H1 (cell line): Measurements from ENCODE around the gene UNC13D. TPM values are rescaled to one million over a fixed set of nuclear protein-coding genes. Genes with fewer than 3 reads are reported as not detected.

ENCODE experiments used
- CTCF ChIA-PET: fragments of 300-600 bp; sonication (Branson Sonifier 250); formaldehyde crosslinking; loops from one replicate; lab custom pipeline; 2021; ENCODE audit not compliant: partially characterized antibody; lab: Charles Lee
- POLR2A ChIA-PET: fragments of 300-600 bp; sonication (Branson Sonifier 250); formaldehyde crosslinking; loops from one replicate; lab custom pipeline; 2021; ENCODE audit warnings: inconsistent platforms; ENCODE audit not compliant: partially characterized antibody; lab: Charles Lee
- DNase-seq, 2 experiments: peaks; one replicate each; pipeline versions ENCODE4 v3.0.0 to v3.0.0-alpha.2; 2010 to 2022; ENCODE audit warnings: low spot score in 2 of 2, low read depth in 1 of 2, mixed read lengths in 1 of 2
- FAIRE-seq: peaks from 2 replicates; lab custom pipeline; 2011; peaks lifted over from hg19 to GRCh38; lab: Jason Lieb, UNC
- H2AFZ ChIP-seq: 2 replicates; pipeline ENCODE4 v1.8.1; 2012; ENCODE audit warnings: low read length, inconsistent platforms
- H2AK5ac ChIP-seq: 2 replicates; pipeline ENCODE4 v1.6.1; 2013; ENCODE audit warnings: low read depth, low read length
- H2BK120ac ChIP-seq: replicated peaks from 2 replicates; pipeline ENCODE3; 2013; ENCODE audit warnings: low read depth, low read length, inconsistent platforms
- H2BK12ac ChIP-seq: 2 replicates; pipeline ENCODE4 v1.6.1; 2013; ENCODE audit warnings: low read depth, low read length
- H2BK15ac ChIP-seq: 2 replicates; pipeline ENCODE4 v1.6.1; 2013; ENCODE audit warnings: low read length
- H2BK20ac ChIP-seq: 2 replicates; pipeline ENCODE4 v1.6.1; 2013; ENCODE audit warnings: low read length
- H2BK5ac ChIP-seq: 2 replicates; pipeline ENCODE4 v1.6.1; 2013; ENCODE audit warnings: low read depth, low read length
- H3K14ac ChIP-seq: 2 replicates; pipeline ENCODE4 v1.6.1; 2013; ENCODE audit warnings: inconsistent platforms; ENCODE audit not compliant: insufficient read length
- H3K18ac ChIP-seq: 2 replicates; pipeline ENCODE4 v1.6.1; 2013; ENCODE audit warnings: low read length; ENCODE audit errors: extremely low read depth
- H3K23ac ChIP-seq: 2 replicates; pipeline ENCODE4 v1.6.1; 2013; ENCODE audit warnings: inconsistent platforms; ENCODE audit not compliant: insufficient read length
- H3K23me2 ChIP-seq: 2 replicates; pipeline ENCODE4 v1.6.1; 2013; ENCODE audit warnings: low read depth, low read length
- H3K27ac ChIP-seq: 2 replicates; pipeline ENCODE4 v1.6.1; 2011; ENCODE audit warnings: low read depth, low read length, inconsistent platforms
- H3K27me3 ChIP-seq, 4 experiments: replicated peaks in 1 of 4; 1 replicate in 1 of 4; 2 replicates in 3 of 4; pipeline versions ENCODE4 v1.6.1 to v1.8.1; 2011 to 2013; ENCODE audit warnings: low read length in 3 of 4, mild to moderate bottlenecking in 3 of 4, inconsistent platforms in 2 of 4, mixed read lengths in 2 of 4, moderate library complexity in 1 of 4; ENCODE audit not compliant: control insufficient read depth in 3 of 4, insufficient read depth in 3 of 4; ENCODE audit errors: extremely low read depth in 1 of 4
- H3K36me3 ChIP-seq, 4 experiments: 2 replicates each; pipeline versions ENCODE4 v1.6.1 to v1.8.1; 2011 to 2013; ENCODE audit warnings: mild to moderate bottlenecking in 4 of 4, low read length in 3 of 4, moderate library complexity in 2 of 4, control low read depth in 1 of 4, inconsistent platforms in 1 of 4; ENCODE audit not compliant: insufficient read depth in 4 of 4, control insufficient read depth in 2 of 4
- H3K4ac ChIP-seq: replicated peaks from 2 replicates; pipeline ENCODE3; 2013; ENCODE audit warnings: low read length, low read depth, mixed read lengths, inconsistent platforms; ENCODE audit not compliant: insufficient read length
- H3K4me1 ChIP-seq, 4 experiments: replicated peaks in 1 of 4; 1 replicate in 1 of 4; 2 replicates in 3 of 4; pipeline versions ENCODE4 v1.6.1 to v1.8.1; 2011 to 2013; ENCODE audit warnings: low read length in 3 of 4, inconsistent platforms in 2 of 4, mixed read lengths in 1 of 4; ENCODE audit not compliant: insufficient read depth in 4 of 4, control insufficient read depth in 3 of 4
- H3K4me2 ChIP-seq, 2 experiments: 2 replicates each; pipeline versions ENCODE4 v1.6.1 to v1.8.1; 2011 to 2013; ENCODE audit warnings: low read depth in 2 of 2, low read length in 2 of 2, control low read depth in 1 of 2, inconsistent platforms in 1 of 2, mild to moderate bottlenecking in 1 of 2; ENCODE audit not compliant: insufficient read depth in 1 of 2
- H3K4me3 ChIP-seq, 4 experiments: fragments of 200-600, 300-600 bp in 1 of 4; sonication (generic), shearing (Covaris generic), sonication (Bioruptor Twin) in 1 of 4; 2 replicates each; pipeline versions ENCODE4 v1.5.1 to v1.8.1; 2011 to 2016; ENCODE audit warnings: low read length in 4 of 4, low read depth in 3 of 4, control low read depth in 2 of 4, inconsistent platforms in 2 of 4, mild to moderate bottlenecking in 2 of 4, mixed read lengths in 1 of 4, moderate library complexity in 1 of 4; ENCODE audit not compliant: insufficient read depth in 2 of 4; ENCODE audit errors: extremely low read depth in 1 of 4
- H3K56ac ChIP-seq: replicated peaks from 2 replicates; pipeline ENCODE3; 2013; ENCODE audit warnings: low read depth, mild to moderate bottlenecking, mixed read lengths, low read length, inconsistent platforms; ENCODE audit not compliant: insufficient read length
- H3K79me1 ChIP-seq: 2 replicates; pipeline ENCODE4 v1.6.1; 2013; ENCODE audit warnings: low read depth, low read length, control low read depth
- H3K79me2 ChIP-seq, 2 experiments: 2 replicates each; pipeline versions ENCODE4 v1.6.1 to v1.8.1; 2012 to 2013; ENCODE audit warnings: low read length in 2 of 2, mild to moderate bottlenecking in 2 of 2, inconsistent platforms in 1 of 2; ENCODE audit not compliant: insufficient read depth in 2 of 2, control insufficient read depth in 1 of 2
- H3K9ac ChIP-seq, 4 experiments: replicated peaks in 1 of 4; 1 replicate in 1 of 4; 2 replicates in 3 of 4; pipeline versions ENCODE4 v1.6.1 to v1.8.1; 2011 to 2013; ENCODE audit warnings: low read depth in 3 of 4, low read length in 3 of 4, control low read depth in 2 of 4, mild to moderate bottlenecking in 2 of 4, moderate library complexity in 2 of 4, inconsistent platforms in 1 of 4; ENCODE audit errors: extremely low read depth in 1 of 4
- H3K9me3 ChIP-seq, 2 experiments: 2 replicates each; pipeline versions ENCODE4 v1.6.1 to v1.8.1; 2012 to 2013; ENCODE audit warnings: mild to moderate bottlenecking in 2 of 2, moderate library complexity in 2 of 2, control low read depth in 1 of 2, inconsistent platforms in 1 of 2, low read depth in 1 of 2, low read length in 1 of 2, mixed read lengths in 1 of 2; ENCODE audit not compliant: insufficient read depth in 2 of 2
- H4K20me1 ChIP-seq, 2 experiments: replicated peaks in 1 of 2; 2 replicates each; pipeline versions ENCODE3 to v1.8.1; 2011 to 2013; ENCODE audit warnings: inconsistent platforms in 2 of 2, low read length in 2 of 2, mild to moderate bottlenecking in 1 of 2; ENCODE audit not compliant: insufficient read depth in 2 of 2, control insufficient read depth in 1 of 2
- H4K5ac ChIP-seq: 2 replicates; pipeline ENCODE4 v1.6.1; 2013; ENCODE audit warnings: low read length, low read depth, mixed read lengths, inconsistent platforms; ENCODE audit not compliant: insufficient read length
- H4K8ac ChIP-seq: 2 replicates; pipeline ENCODE4 v1.8.0; 2013; ENCODE audit warnings: mild to moderate bottlenecking, moderate library complexity, low read length, inconsistent platforms; ENCODE audit not compliant: insufficient read depth; ENCODE audit errors: extremely low read depth
- H4K91ac ChIP-seq: replicated peaks from 2 replicates; pipeline ENCODE3; 2013; ENCODE audit warnings: low read length, mixed read lengths, inconsistent platforms; ENCODE audit not compliant: insufficient read length
- EZH2 ChIP-seq: fragments of 200-600 bp; sonication (generic); IDR thresholded peaks from 2 replicates; pipeline ENCODE4 v1.7.1; 2012; ENCODE audit warnings: low read depth, mild to moderate bottlenecking, moderate library complexity, low read length, inconsistent platforms; ENCODE audit not compliant: severe bottlenecking
- FOSL1 ChIP-seq: IDR thresholded peaks from 2 replicates; pipeline ENCODE4 v1.6.1; 2011; ENCODE audit warnings: mild to moderate bottlenecking, low read depth, low read length, moderate library complexity; ENCODE audit not compliant: insufficient read depth
- JUND ChIP-seq: IDR thresholded peaks from 2 replicates; pipeline ENCODE4 v1.6.1; 2011; ENCODE audit warnings: mild to moderate bottlenecking, improper control_type of control experiment, low read length
- KDM1A ChIP-seq: fragments of 200-600, 300-600 bp; sonication (generic); IDR thresholded peaks from 2 replicates; pipeline ENCODE4 v1.7.1; 2016; ENCODE audit warnings: mild to moderate bottlenecking, low read length, borderline replicate concordance
- NANOG ChIP-seq: IDR thresholded peaks from 2 replicates; pipeline ENCODE4 v1.6.1; 2011; ENCODE audit warnings: low read length, low read depth, mild to moderate bottlenecking, inconsistent platforms; ENCODE audit not compliant: insufficient read depth, poor library complexity, severe bottlenecking
- POLR2A ChIP-seq, 2 experiments: IDR thresholded peaks; 1 replicate in 1 of 2; 2 replicates in 1 of 2; pipeline ENCODE4 v1.6.1; 2011; ENCODE audit warnings: low read depth in 2 of 2, low read length in 2 of 2, mild to moderate bottlenecking in 2 of 2; ENCODE audit errors: control extremely low read depth in 1 of 2
- RAD21 ChIP-seq, 2 experiments: IDR thresholded peaks in 1 of 2; conservative IDR thresholded peaks in 1 of 2; 2 replicates each; pipeline ENCODE4 v1.6.1; 2011; ENCODE audit warnings: low read depth in 2 of 2, low read length in 2 of 2, improper control_type of control experiment in 1 of 2, inconsistent platforms in 1 of 2, mild to moderate bottlenecking in 1 of 2, moderate library complexity in 1 of 2
- SIN3A ChIP-seq, 2 experiments: IDR thresholded peaks in 1 of 2; conservative IDR thresholded peaks in 1 of 2; 2 replicates each; pipeline ENCODE4 v1.6.1; 2011 to 2012; ENCODE audit warnings: low read length in 2 of 2, improper control_type of control experiment in 1 of 2, low read depth in 1 of 2, mild to moderate bottlenecking in 1 of 2
- SP1 ChIP-seq: IDR thresholded peaks from 2 replicates; pipeline ENCODE4 v1.6.1; 2011; ENCODE audit warnings: low read depth, low read length
- SP4 ChIP-seq: IDR thresholded peaks from 2 replicates; pipeline ENCODE4 v1.6.1; 2012; ENCODE audit warnings: low read length, inconsistent platforms
- WGBS, 2 experiments: shearing (Covaris generic) in 1 of 2; methylation state at CpG; one replicate each; pipeline versions ENCODE4 v1.1.6 to v1.1.7; 2013 to 2015; ENCODE audit warnings: low lambda C conversion rate in 2 of 2, mixed read lengths in 2 of 2, inconsistent platforms in 1 of 2, low coverage in 1 of 2, missing lambda C conversion rate in 1 of 2; ENCODE audit not compliant: insufficient replicate concordance in 2 of 2, insufficient coverage in 1 of 2, insufficient read length in 1 of 2; ENCODE audit errors: extremely low coverage in 1 of 2, missing lambda C conversion rate in 1 of 2; 5-methylcytosine and 5-hydroxymethylcytosine counted together
- polyA plus RNA-seq, 7 experiments: library from polyadenylated mRNA; depleted of rRNA in 3 of 7; stranded (reverse) in 5 of 7; unstranded in 2 of 7; fragments of >200 nt in 5 of 7; fragments of 200-250 nt in 2 of 7; gene quantifications; 1 replicate in 5 of 7; 2 replicates in 1 of 7; 4 replicates in 1 of 7; pipeline versions ENCODE4 v1.2.1 to v1.2.3, GENCODE V29; 2011 to 2013; ENCODE audit warnings: missing spikeins in 2 of 7, mixed read lengths in 2 of 7
- total RNA-seq: library from RNA; stranded (reverse); fragmentation: NEBNext Ultra II Directional; extraction: Animal tissue kit (Norgen Biotek cat#: 25700); gene quantifications from 2 replicates; pipeline ENCODE4 v1.2.1, GENCODE V29; 2021

The UNC13D gene
- total and polyA plus RNA-seq, 2 of the 8 experiments (the other 6 are each of a cell fraction or from before 2014, with no cell fraction given) = 3.6 to 8.4 TPM

DNA sequence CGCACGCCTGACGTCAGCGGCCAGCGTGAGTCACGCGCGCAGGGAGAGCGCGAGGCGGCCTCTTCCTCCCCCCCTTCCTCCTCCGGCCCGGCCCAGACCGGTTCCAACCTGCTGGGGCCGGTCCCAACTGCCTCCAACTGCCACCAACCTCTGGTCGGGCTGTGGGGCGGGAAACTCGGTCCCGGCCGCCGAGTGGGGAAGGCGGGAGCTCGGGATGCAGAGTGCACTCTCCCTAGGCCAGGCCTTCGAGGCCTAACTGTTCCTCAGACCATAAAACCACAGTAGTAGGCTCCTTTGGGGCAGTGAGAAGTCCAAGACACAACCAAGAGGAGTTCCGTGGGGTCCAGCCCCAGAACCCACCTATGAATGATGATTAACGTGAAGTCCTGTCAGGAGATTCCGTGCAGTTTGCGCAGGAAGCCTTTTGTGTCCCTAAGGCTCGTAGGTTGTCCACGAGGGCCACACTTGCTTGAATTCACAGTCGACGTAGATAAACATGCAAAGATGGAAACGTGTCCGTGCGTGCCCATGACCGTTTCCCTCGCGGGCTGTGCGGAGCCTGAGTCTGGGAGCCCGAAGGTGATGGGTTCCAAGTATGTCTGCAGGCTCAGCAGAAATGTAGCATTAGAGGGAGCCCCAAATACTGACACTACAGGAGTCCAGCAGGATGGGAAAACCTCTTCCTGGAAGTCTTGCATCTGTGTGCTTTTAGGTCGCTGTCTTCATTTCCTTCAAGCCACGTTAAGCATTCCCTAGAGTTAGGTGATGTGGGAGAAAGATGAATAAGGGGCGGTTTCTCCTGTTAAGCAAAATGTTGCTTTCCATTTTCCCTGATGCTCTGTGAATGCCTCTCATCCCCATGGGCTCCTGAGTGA, 59.0 kb downstream of the UNC13D start:
- no peaks in the 10 kb centered on the region for H3K27me3 ChIP-seq
- no peak overlapping the region for H2AFZ ChIP-seq
- peak overlapping the region; percentile 73 to 97 (median 92) for H3K4me3 ChIP-seq
- peaks cover 3% of the 10 kb centered on the region for H3K79me1 ChIP-seq
- no peak overlapping the region; the same call in 1 of the 2 replicates for H2BK20ac ChIP-seq
- peak overlapping the region; percentile 94 for H4K91ac ChIP-seq
- peak overlapping the region; percentile 99 for H4K8ac ChIP-seq
- H3K9me3 ChIP-seq = no peaks in the 10 kb centered on the region
- peak overlapping the region; percentile 82 for H3K4ac ChIP-seq
- FAIRE-seq (no peak), DNase-seq (peak in 1 of 2 experiments; percentile 90)
- H3K4me1 ChIP-seq = peaks cover 0 to 20% (median 7%) of the 10 kb centered on the region in 4 experiments; a peak in 6 of 7 replicates
- H3K36me3 ChIP-seq = no peaks in the 10 kb centered on the region
- H4K20me1 ChIP-seq = peaks cover 0 to 3% of the 10 kb centered on the region in 2 experiments
- no peak overlapping the region for H3K23ac ChIP-seq
- H2BK15ac ChIP-seq = peak overlapping the region; percentile 66; the same call in 1 of the 2 replicates
- H3K14ac ChIP-seq = peak overlapping the region; percentile 35
- 7% methylated on average over 29 of the region's 43 CpGs; no CpG with 5 or more reads in 1 of the 2 experiments for WGBS, 2 experiments
- peak overlapping the region; percentile 98 for H2BK5ac ChIP-seq
- H2AK5ac ChIP-seq = peak overlapping the region; percentile 91
- POLR2A ChIA-PET = interaction anchor here (0.6 to 7.5 kb wide), 29 partner anchors 10 to 523 kb away, joined by 3 to 98 read pairs (median 4); partner anchors contain the start of genes GALK1, GGA3, MRPS7 and TRIM65
- H3K4me2 ChIP-seq = peak overlapping the region; percentile 87 to 99
- H3K23me2 ChIP-seq = peaks cover 6% of the 10 kb centered on the region; the same call in 1 of the 2 replicates
- H3K79me2 ChIP-seq = peaks cover 18 to 51% of the 10 kb centered on the region in 2 experiments
- H3K56ac ChIP-seq = peak overlapping the region; percentile 75
- peak overlapping the region; percentile 86 for H3K18ac ChIP-seq
- H2BK12ac ChIP-seq = peak overlapping the region; percentile 93
- H2BK120ac ChIP-seq = peak overlapping the region; percentile 8
- peak overlapping the region; percentile 98 to 100 (median 100) for H3K9ac ChIP-seq
- H3K27ac ChIP-seq = peak overlapping the region; percentile 100
- CTCF ChIA-PET = interaction anchor here (1.0 to 21.4 kb wide), 7 partner anchors 11 to 62 kb away, joined by 3 to 359 read pairs (median 7); partner anchors contain the start of genes GALK1 and UNC13D
- H4K5ac ChIP-seq = peak overlapping the region; percentile 89
- TF ChIP-seq NANOG (peak; percentile 44), FOSL1 (0 out of 2 replicates have a peak, but pooled peaks have one; percentile 8), SP4 (peak; percentile 61), SP1 (0 out of 2 replicates have a peak, but pooled peaks have one; percentile 41), SIN3A (conservative IDR thresholded peaks at IDR 0.05 in 1 of 2, IDR thresholded peaks at IDR 0.05 in 1 of 2; ENCODE audit: low read depth in 1 of 2, low read length in 2 of 2) (peak in 1 of 2 experiments; percentile 4; a peak in 1 of 4 replicates), POLR2A (IDR thresholded peaks at IDR 0.05; ENCODE audit: control extremely low read depth in 1 of 2, low read depth in 2 of 2, low read length in 2 of 2) (peak; percentile 94 to 97), RAD21 (IDR thresholded peaks at IDR 0.05 in 1 of 2, conservative IDR thresholded peaks at IDR 0.05 in 1 of 2; ENCODE audit: low read depth in 2 of 2, low read length in 2 of 2) (no peak), JUND (peak; percentile 87), EZH2 (no peak), KDM1A (no peak)
